Lung (tissue), 12 donors: ENCODE measurements around the gene CD19. TPM values are rescaled to one million over a fixed set of nuclear protein-coding genes. Genes with fewer than 3 reads are reported as not detected.

Experiments
- ATAC-seq: fragments of 200-7000 bp; cut with Tn5 transposase; one replicate; pipeline ENCODE4 v1.9.1; 2020; ENCODE audit warnings: moderate number of reproducible peaks; ENCODE audit not compliant: insufficient read depth, low FRiP score
- DNase-seq, 3 donors: peaks; one replicate each; pipeline ENCODE4 v3.0.0-alpha.2; 2013 to 2017
- H3K27ac ChIP-seq, 2 donors: one replicate each; pipeline ENCODE4 v1.5.1; 2013; ENCODE audit warnings: mild to moderate bottlenecking in 2 of 2, moderate library complexity in 2 of 2, control low read depth in 1 of 2, inconsistent platforms in 1 of 2, low read depth in 1 of 2, low read length in 1 of 2
- H3K27me3 ChIP-seq, 3 donors: one replicate each; pipeline ENCODE4 v1.5.1; 2013; ENCODE audit warnings: low read length in 2 of 3; ENCODE audit not compliant: control insufficient read depth in 3 of 3, insufficient read depth in 3 of 3
- H3K36me3 ChIP-seq, 4 donors: one replicate each; pipeline ENCODE4 v1.5.1; 2013; ENCODE audit warnings: low read length in 4 of 4, mild to moderate bottlenecking in 1 of 4, moderate library complexity in 1 of 4; ENCODE audit not compliant: control insufficient read depth in 4 of 4, insufficient read depth in 4 of 4
- H3K4me1 ChIP-seq, 5 donors: one replicate each; pipeline ENCODE4 v1.5.1; 2013; ENCODE audit warnings: low read length in 5 of 5, mild to moderate bottlenecking in 2 of 5, moderate library complexity in 1 of 5; ENCODE audit not compliant: control insufficient read depth in 5 of 5, insufficient read depth in 5 of 5
- H3K4me3 ChIP-seq: one replicate; pipeline ENCODE4 v1.5.1; 2013; ENCODE audit warnings: mild to moderate bottlenecking, control low read depth, moderate library complexity
- H3K9ac ChIP-seq, 2 donors: one replicate each; pipeline ENCODE4 v1.5.1; 2013; ENCODE audit warnings: low read length in 2 of 2, control low read depth in 1 of 2; ENCODE audit not compliant: insufficient read depth in 1 of 2
- H3K9me3 ChIP-seq, 4 donors: one replicate each; pipeline ENCODE4 v1.5.1; 2013; ENCODE audit warnings: low read length in 3 of 4, mild to moderate bottlenecking in 1 of 4, moderate library complexity in 1 of 4; ENCODE audit not compliant: control insufficient read depth in 4 of 4, insufficient read depth in 3 of 4
- CTCF ChIP-seq: IDR thresholded peaks from 2 replicates; pipeline ENCODE4 v1.5.1; 2012; ENCODE audit warnings: mild to moderate bottlenecking; ENCODE audit errors: control extremely low read depth, extremely low read depth
- WGBS, 2 donors: extraction: QIAGEN DNeasy Blood & Tissue Kit; methylation state at CpG; one replicate each; pipeline ENCODE4 v1.1.7; 2013; 5-methylcytosine and 5-hydroxymethylcytosine counted together
- polyA plus RNA-seq, 2 donors: library from polyadenylated mRNA; stranded (reverse); fragments of 200-250 nt; gene quantifications; one replicate each; pipeline ENCODE4 v1.2.1, GENCODE V29; 2013
- total RNA-seq, 2 donors: library from RNA; depleted of rRNA in 1 of 2; stranded (reverse); fragments of >200 nt in 1 of 2; gene quantifications; one replicate each; pipeline ENCODE4 v1.2.1, GENCODE V29; 2014 to 2021
- donor health status: control.
- donor health status: control.
- donor health status: Bipolar disorder and iron deficiency.
- donor health status: healthy.
- donor health status: DM: yes; HTN: yes; CAD: no.

The CD19 gene
- total and polyA plus RNA-seq, 4 donors, result 0.33 to 2.8 (median 1.2) TPM

GRCh38 chr16:28983644-28984043, 51.9 kb downstream of the CD19 start:
- no peak for TF ChIP-seq CTCF
- peaks cover 0 to 5% (median 3%) of the 10 kb centered on the region in 4 donors for H3K9me3 ChIP-seq
- no peak overlapping the region for H3K9ac ChIP-seq
- no peak for ATAC-seq
- DNase-seq, result no peak
- no peak overlapping the region for H3K4me3 ChIP-seq
- peaks cover 5 to 50% (median 28%) of the 10 kb centered on the region in 4 donors for H3K36me3 ChIP-seq
- no peaks in the 10 kb centered on the region for H3K4me1 ChIP-seq
- no peak overlapping the region for H3K27ac ChIP-seq
- no peaks in the 10 kb centered on the region for H3K27me3 ChIP-seq
- WGBS, 2 donors, result 95% methylated on average over 18 of the region's 18 CpGs

- Histone ChIP-seq H3K27ac (peak overlapping the region in 1 of 2 donors; percentile 18), H3K27me3 (no peaks in the 10 kb centered on the region), H3K36me3 (peaks cover 5 to 51% (median 28%) of the 10 kb centered on the region in 4 donors), H3K4me1 (no peaks in the 10 kb centered on the region), H3K4me3 (no peak overlapping the region), H3K9ac (no peak overlapping the region), H3K9me3 (peaks cover 0 to 5% (median 3%) of the 10 kb centered on the region in 4 donors)
- DNase-seq, result no peak
- 73 to 75% methylated on average over 12 of the region's 12 CpGs for WGBS, 2 donors
- no peak for TF ChIP-seq CTCF
- ATAC-seq, result no peak
Measured at GRCh38 chr16:28984091-28984490, 52.3 kb downstream of the CD19 start.

GRCh38 chr16:28984619-28985135, 52.9 kb downstream of the CD19 start, which contains the start of gene LAT:
Gene LAT (plus strand): TSS chr16:28985052. CDS start chr16:28985418, 366 bp downstream.
- H3K4me1 ChIP-seq, result no peaks in the 10 kb centered on the region
- no peak for DNase-seq
- H3K9ac ChIP-seq, result no peak within 1 kb of the TSS
- H3K36me3 ChIP-seq, result peaks cover 5 to 53% (median 26%) of the 10 kb centered on the region in 4 donors
- peak; percentile 48 for ATAC-seq
- H3K4me3 ChIP-seq, result no peak within 1 kb of the TSS
- no peaks in the 10 kb centered on the region for H3K27me3 ChIP-seq
- H3K27ac ChIP-seq, result peak within 1 kb of the TSS in 1 of 2 donors; percentile 18
- 15 to 43% methylated on average over 16 to 24 of the region's 24 CpGs for WGBS, 2 donors
- peaks cover 0 to 5% (median 3%) of the 10 kb centered on the region in 4 donors for H3K9me3 ChIP-seq
- TF ChIP-seq CTCF, result no peak
